HEK293T (cell line): ENCODE data around the gene TTC31.

ENCODE experiments used
- CTCF ChIA-PET: fragments of 350-600 bp; formaldehyde crosslinking; extraction: SDS; loops from one replicate; lab custom pipeline; 2021; ENCODE audit warnings: antibody characterized with exemption, inconsistent platforms; lab: Yijun Ruan, JAX
- POLR2A ChIA-PET: fragments of 350-600 bp; formaldehyde crosslinking; extraction: SDS; loops from one replicate; lab custom pipeline; 2020; ENCODE audit warnings: antibody characterized with exemption, inconsistent platforms; lab: Yijun Ruan, JAX
- DNase-seq: peaks from one replicate; pipeline ENCODE4 v3.0.0; 2012; ENCODE audit warnings: mixed read lengths; ENCODE audit errors: extremely low spot score
- ARNT ChIP-seq: fragments of 450-650 bp; IDR thresholded peaks from 2 replicates; pipeline ENCODE4 v1.6.1; 2017; ENCODE audit warnings: mild to moderate bottlenecking
- BHLHE40 ChIP-seq: fragments of 450-650 bp; IDR thresholded peaks from 2 replicates; pipeline ENCODE4 v1.6.1; 2016; ENCODE audit warnings: mild to moderate bottlenecking, moderate library complexity, borderline replicate concordance
- CTBP1 ChIP-seq: fragments of 450-650 bp; IDR thresholded peaks from 2 replicates; pipeline ENCODE4 v1.6.1; 2016; ENCODE audit warnings: borderline replicate concordance
- ELF4 ChIP-seq: fragments of 450-650 bp; IDR thresholded peaks from 2 replicates; pipeline ENCODE4 v1.6.1; 2017; ENCODE audit warnings: antibody characterized with exemption
- FOXA1 ChIP-seq: fragments of 450-650 bp; IDR thresholded peaks from 2 replicates; pipeline ENCODE4 v1.6.1; 2016; ENCODE audit warnings: mild to moderate bottlenecking
- FOXK2 ChIP-seq: fragments of 450-650 bp; IDR thresholded peaks from 2 replicates; pipeline ENCODE4 v1.6.1; 2016; ENCODE audit warnings: mild to moderate bottlenecking
- FOXM1 ChIP-seq: fragments of 450-650 bp; IDR thresholded peaks from 2 replicates; pipeline ENCODE4 v1.6.1; 2017; ENCODE audit warnings: mild to moderate bottlenecking, borderline replicate concordance
- HDGF ChIP-seq: fragments of 450-650 bp; IDR thresholded peaks from 2 replicates; pipeline ENCODE4 v1.6.1; 2017; ENCODE audit warnings: antibody characterized with exemption, borderline replicate concordance
- L3MBTL2 ChIP-seq: fragments of 450-650 bp; conservative IDR thresholded peaks from 2 replicates; pipeline ENCODE4 v1.6.1; 2016; ENCODE audit warnings: mild to moderate bottlenecking
- LEF1 ChIP-seq: fragments of 450-650 bp; IDR thresholded peaks from 2 replicates; pipeline ENCODE4 v1.6.1; 2017; ENCODE audit warnings: mild to moderate bottlenecking, borderline replicate concordance
- NFRKB ChIP-seq: fragments of 450-650 bp; IDR thresholded peaks from 2 replicates; pipeline ENCODE4 v1.6.1; 2016; ENCODE audit warnings: mild to moderate bottlenecking, moderate library complexity
- SP1 ChIP-seq: fragments of 450-650 bp; IDR thresholded peaks from 2 replicates; pipeline ENCODE4 v1.6.1; 2017
- SUZ12 ChIP-seq: fragments of 450-650 bp; IDR thresholded peaks from 2 replicates; pipeline ENCODE4 v1.6.1; 2016; ENCODE audit warnings: mild to moderate bottlenecking
- TARDBP ChIP-seq: fragments of 450-650 bp; IDR thresholded peaks from 2 replicates; pipeline ENCODE4 v1.6.1; 2016
- ZNF384 ChIP-seq: fragments of 450-650 bp; IDR thresholded peaks from 2 replicates; pipeline ENCODE4 v1.6.1; 2016
- TF ChIP-seq, protein P1 (sequence below): fragments of 450-650 bp; IDR thresholded peaks from 2 replicates; pipeline ENCODE4 v1.6.1; 2016

TTC31 gene

DNA sequence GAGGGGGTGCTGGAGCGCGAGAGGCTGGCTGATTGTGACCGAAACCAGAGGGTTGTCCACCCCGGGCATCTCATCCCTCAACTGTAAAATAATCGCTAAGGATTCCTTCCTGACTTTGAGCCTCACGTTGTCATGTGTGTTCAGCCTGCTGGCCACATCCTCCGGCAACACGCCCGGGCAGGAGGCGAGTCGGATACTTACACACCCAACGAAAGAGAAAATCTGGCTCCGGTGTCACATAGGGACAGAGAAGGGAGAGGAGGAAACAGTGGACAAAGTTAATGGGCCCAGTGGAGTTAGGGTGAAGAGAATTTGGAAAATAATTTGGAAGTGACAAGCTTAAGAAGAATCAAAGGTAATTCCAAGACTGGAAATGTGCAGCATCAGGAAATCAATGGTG is 33.8 kb downstream of the TTC31 start:
- TF ChIP-seq TARDBP (no peak), SP1 (no peak), ZNF384 (no peak), HDGF (no peak), FOXM1 (no peak), CTBP1 (no peak), BHLHE40 (no peak), FOXK2 (no peak), FOXA1 (no peak), L3MBTL2 (no peak)
- TF ChIP-seq, protein P1, sequence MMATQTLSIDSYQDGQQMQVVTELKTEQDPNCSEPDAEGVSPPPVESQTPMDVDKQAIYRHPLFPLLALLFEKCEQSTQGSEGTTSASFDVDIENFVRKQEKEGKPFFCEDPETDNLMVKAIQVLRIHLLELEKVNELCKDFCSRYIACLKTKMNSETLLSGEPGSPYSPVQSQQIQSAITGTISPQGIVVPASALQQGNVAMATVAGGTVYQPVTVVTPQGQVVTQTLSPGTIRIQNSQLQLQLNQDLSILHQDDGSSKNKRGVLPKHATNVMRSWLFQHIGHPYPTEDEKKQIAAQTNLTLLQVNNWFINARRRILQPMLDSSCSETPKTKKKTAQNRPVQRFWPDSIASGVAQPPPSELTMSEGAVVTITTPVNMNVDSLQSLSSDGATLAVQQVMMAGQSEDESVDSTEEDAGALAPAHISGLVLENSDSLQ: no peak
- POLR2A ChIA-PET: interaction anchor here (0.7 kb wide), 1 partner anchor 10 kb away, joined by 3 read pairs; the partner anchor contains the start of gene PCGF1
- no peak for DNase-seq
- CTCF ChIA-PET: interaction anchor here (0.5 kb wide), 1 partner anchor 128 kb away, joined by 7 read pairs; no protein-coding TSS in a partner anchor

DNA sequence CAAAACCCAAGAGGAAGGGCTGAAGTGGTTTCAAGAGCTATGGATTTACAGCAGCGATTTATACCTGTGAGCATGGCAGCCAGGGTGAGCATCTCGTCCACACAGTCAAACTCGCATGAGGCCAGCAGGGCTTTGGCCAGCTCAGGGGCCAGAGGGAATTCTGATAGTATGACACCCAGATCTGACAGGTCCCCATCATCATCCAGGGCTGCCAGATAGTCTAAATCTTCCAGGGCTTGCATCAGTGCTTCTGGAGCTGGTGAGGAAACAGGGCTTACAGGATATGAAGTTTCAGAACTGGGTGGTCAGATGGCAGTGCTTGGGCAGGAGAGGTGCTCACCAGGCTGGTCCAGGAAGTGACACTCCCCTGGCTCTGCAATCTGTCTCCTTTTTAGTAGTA is 39.6 kb downstream of the TTC31 start:
- TF ChIP-seq ZNF384: no peak
- no peak for TF ChIP-seq BHLHE40
- no peak for TF ChIP-seq SP1
- no peak for TF ChIP-seq ELF4
- no peak for TF ChIP-seq FOXK2
- no peak for TF ChIP-seq HDGF
- TF ChIP-seq LEF1: no peak
- no peak for TF ChIP-seq TARDBP
- no peak for TF ChIP-seq FOXM1
- no peak for TF ChIP-seq L3MBTL2
- no peak for TF ChIP-seq ARNT
- DNase-seq: no peak
- CTCF ChIA-PET: interaction anchor here (1.3 kb wide), 1 partner anchor 66 kb away, joined by 5 read pairs; no protein-coding TSS in a partner anchor
- POLR2A ChIA-PET: interaction anchor here (1.2 to 1.3 kb wide), 2 partner anchors 14 to 29 kb away, joined by 4 to 5 read pairs; partner anchors contain the start of gene PCGF1

DNA sequence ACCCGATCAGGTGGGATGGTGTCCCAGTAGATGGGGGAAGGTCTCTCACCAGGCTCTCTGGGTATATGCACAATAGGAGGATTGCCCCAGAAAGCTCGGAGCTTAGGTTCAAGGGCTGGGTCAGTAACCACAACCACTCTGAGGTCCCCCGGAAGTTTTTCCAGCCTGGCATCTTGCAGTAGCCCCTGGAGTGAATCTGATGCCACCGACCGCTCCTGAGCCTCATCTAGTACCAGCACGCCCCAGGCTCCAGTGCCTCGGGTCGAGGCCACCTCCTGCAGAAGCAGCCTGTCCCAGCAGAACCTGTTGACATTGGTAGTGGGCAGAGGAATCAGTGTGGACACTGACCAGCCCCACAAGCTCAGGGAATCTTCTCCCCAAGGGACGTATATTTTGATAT is 41.1 kb downstream of the TTC31 start:
- DNase-seq: no peak
- ChIA-PET CTCF (no interaction called here), POLR2A (no interaction called here)
- TF ChIP-seq TARDBP: no peak
- TF ChIP-seq ARNT: no peak
- TF ChIP-seq FOXA1: no peak
- TF ChIP-seq LEF1: no peak
- TF ChIP-seq FOXM1: no peak
- no peak for TF ChIP-seq SUZ12
- no peak for TF ChIP-seq FOXK2
- TF ChIP-seq CTBP1: no peak
- no peak for TF ChIP-seq BHLHE40
- no peak for TF ChIP-seq SP1
- no peak for TF ChIP-seq L3MBTL2
- TF ChIP-seq ELF4: no peak
- no peak for TF ChIP-seq NFRKB

DNA sequence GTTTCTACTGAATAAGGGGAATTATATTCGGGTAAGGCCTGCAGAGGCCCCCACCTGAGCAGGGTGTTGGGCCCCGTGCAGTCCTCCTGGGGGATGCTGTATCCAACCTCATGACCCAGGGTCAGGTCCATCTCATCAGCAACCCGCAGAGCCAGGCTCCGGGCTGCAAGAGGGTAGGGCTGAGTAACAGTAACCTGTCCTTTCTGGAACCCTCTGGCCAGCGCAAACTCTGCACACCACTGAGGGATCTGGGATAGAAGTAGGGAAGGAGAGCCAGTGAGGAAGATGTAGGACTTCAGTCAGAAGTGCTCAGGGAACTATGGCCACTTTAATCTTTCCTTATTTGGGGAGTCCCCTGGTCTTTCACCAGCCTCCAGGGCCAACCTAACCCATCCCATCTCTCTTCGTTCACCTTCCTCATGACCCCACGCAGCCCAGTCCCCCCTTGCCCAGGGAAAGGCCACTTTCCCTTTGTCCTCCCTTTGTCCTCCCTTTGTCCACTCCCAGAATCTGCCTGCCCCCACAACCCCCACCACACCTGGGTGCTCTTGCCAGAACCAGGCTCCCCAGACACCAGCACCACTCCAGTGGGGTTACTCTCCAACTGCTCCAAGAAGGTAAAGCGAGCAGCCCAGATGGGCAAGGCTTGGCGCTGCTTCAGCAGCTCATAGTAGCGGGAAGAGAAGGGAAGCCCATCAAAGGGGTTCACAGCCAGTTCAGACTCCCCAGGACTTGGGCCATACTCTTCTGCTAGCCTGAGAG is 42.3 kb downstream of the TTC31 start:
- POLR2A ChIA-PET: interaction anchor here (8.4 kb wide), 1 partner anchor 17 kb away, joined by 70 read pairs; the partner anchor contains the start of gene PCGF1
- CTCF ChIA-PET: no interaction called here
- TF ChIP-seq HDGF: no peak
- TF ChIP-seq BHLHE40: no peak
- no peak for TF ChIP-seq FOXM1
- TF ChIP-seq SP1: no peak
- TF ChIP-seq, protein P1: no peak
- no peak for TF ChIP-seq SUZ12
- TF ChIP-seq ZNF384: no peak
- TF ChIP-seq LEF1: no peak
- TF ChIP-seq L3MBTL2: no peak
- no peak for TF ChIP-seq FOXK2
- TF ChIP-seq TARDBP: no peak
- TF ChIP-seq ELF4: no peak
- TF ChIP-seq CTBP1: no peak
- no peak for TF ChIP-seq ARNT
- no peak for TF ChIP-seq NFRKB
- TF ChIP-seq FOXA1: no peak
- no peak for DNase-seq

DNA sequence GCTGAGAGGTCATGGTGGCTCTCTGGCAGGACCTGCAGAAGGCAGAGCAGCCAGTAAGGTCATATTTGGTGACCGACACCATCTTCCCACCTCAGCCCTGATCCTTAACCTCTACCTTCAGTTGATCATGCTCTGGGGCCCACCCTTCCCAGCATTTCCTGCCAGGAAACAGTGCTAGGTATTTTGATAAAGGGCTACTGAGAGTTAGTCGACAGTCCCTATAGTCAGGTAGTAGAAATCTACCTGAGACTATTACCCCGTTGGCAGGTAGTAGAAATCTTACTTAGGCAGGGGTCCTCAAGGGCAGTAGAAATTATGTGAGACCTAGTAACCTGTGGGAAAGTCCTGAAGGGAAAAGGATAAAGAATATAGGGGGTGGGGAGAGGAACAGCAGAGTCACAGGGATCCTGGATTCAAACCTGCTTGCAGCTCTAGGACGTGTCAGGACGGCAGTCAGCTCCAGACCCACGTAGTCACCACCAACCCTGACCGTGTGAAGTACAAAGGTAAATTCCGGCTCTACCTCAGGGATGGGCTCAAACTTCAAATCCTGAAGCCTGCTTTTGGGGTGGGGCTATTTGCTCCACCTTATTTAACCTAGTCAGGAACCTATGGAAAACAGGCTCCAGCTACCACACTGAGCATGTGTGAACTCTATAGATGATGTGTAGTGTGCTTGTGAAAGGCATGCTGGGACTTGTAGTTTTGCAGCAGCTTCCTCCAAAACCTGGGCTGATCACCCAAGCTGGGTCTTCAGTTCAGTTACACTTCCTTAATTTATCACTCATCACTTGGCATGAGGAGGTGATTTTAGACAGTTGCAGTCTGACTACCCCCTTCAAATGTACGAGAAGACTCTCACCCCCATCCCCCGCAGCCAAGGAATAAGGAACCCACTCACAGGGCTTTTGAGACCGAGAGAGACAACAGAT is 43.1 kb downstream of the TTC31 start, which contains the start of gene DQX1:
DQX1 (minus strand) TSS at position 515 of the 932 bp plus-strand sequence; CDS start at position 13, 502 bp downstream.
- POLR2A ChIA-PET: interaction anchor here (1.3 to 8.4 kb wide), 2 partner anchors 18 to 44 kb away, joined by 3 to 70 read pairs; partner anchors contain the start of gene PCGF1
- CTCF ChIA-PET: interaction anchor here (1.0 kb wide), 1 partner anchor 63 kb away, joined by 3 read pairs; no protein-coding TSS in a partner anchor
- DNase-seq: peak; percentile 51
- TF ChIP-seq TARDBP (no peak), ZNF384 (no peak), FOXM1 (no peak), NFRKB (no peak), CTBP1 (no peak), ARNT (no peak), LEF1 (no peak), HDGF (no peak), SP1 (no peak), SUZ12 (no peak), ELF4 (no peak)
- TF ChIP-seq, protein P1: no peak
